HG03280 (cell line): ENCODE measurements around the gene ADGRL3.

Experiments used
- ATAC-seq: cut with Tn5 transposase; IDR thresholded peaks from one replicate; pipeline ENCODE4 v1.9.1; 2021; ENCODE audit warnings: mild to moderate bottlenecking, moderate library complexity; ENCODE audit not compliant: unreplicated experiment

The ADGRL3 gene

GRCh38 chr4:61200187-61200915 lies at the start of gene ADGRL3:
ADGRL3 (plus strand) TSS chr4:61200326.
- no peak for ATAC-seq

GRCh38 chr4:61152433-61152832 lies 47.7 kb upstream of the ADGRL3 start:
- no peak for ATAC-seq

GRCh38 chr4:61160478-61160877 lies 39.6 kb upstream of the ADGRL3 start:
- no peak for ATAC-seq

GRCh38 chr4:61162116-61162515 lies 38.0 kb upstream of the ADGRL3 start:
- ATAC-seq: no peak

- no peak for ATAC-seq
Measured at GRCh38 chr4:61173799-61174198, 26.3 kb upstream of the ADGRL3 start.

- ATAC-seq: no peak
Measured at GRCh38 chr4:61175495-61175894, 24.6 kb upstream of the ADGRL3 start.

- no peak for ATAC-seq
Measured at GRCh38 chr4:61177367-61177766, 22.8 kb upstream of the ADGRL3 start.

- no peak for ATAC-seq
Measured at GRCh38 chr4:61180405-61180804, 19.7 kb upstream of the ADGRL3 start.

- no peak for ATAC-seq
Measured at GRCh38 chr4:61182915-61183314, 17.2 kb upstream of the ADGRL3 start.

- ATAC-seq: no peak
Measured at GRCh38 chr4:61185288-61185687, 14.8 kb upstream of the ADGRL3 start.

GRCh38 chr4:61192392-61192791 lies 7.7 kb upstream of the ADGRL3 start:
- ATAC-seq: no peak

GRCh38 chr4:61193863-61194262 lies 6.3 kb upstream of the ADGRL3 start:
- ATAC-seq: no peak

- ATAC-seq: no peak
Measured at GRCh38 chr4:61194571-61194970, 5.6 kb upstream of the ADGRL3 start.

- ATAC-seq: no peak
Measured at GRCh38 chr4:61195101-61195500, 5.0 kb upstream of the ADGRL3 start.

- no peak for ATAC-seq
Measured at GRCh38 chr4:61198686-61199085, 1.4 kb upstream of the ADGRL3 start.

- ATAC-seq: no peak
Measured at GRCh38 chr4:61199873-61200186, 296 bp upstream of the ADGRL3 start.

- no peak for ATAC-seq
Measured at GRCh38 chr4:61200916-61201526, 895 bp downstream of the ADGRL3 start.

GRCh38 chr4:61201561-61201960 lies 1.4 kb downstream of the ADGRL3 start:
- no peak for ATAC-seq

- no peak for ATAC-seq
Measured at GRCh38 chr4:61201961-61202637, 2.0 kb downstream of the ADGRL3 start.

- no peak for ATAC-seq
Measured at GRCh38 chr4:61202638-61203435, 2.7 kb downstream of the ADGRL3 start.

GRCh38 chr4:61203436-61203790 lies 3.3 kb downstream of the ADGRL3 start:
- ATAC-seq: no peak
